HCT116 (cell line): ENCODE results near the gene ANKRD39.

ENCODE experiments used
- CTCF ChIP-seq, 3 experiments: fragments of 200-600 bp in 1 of 3; sonication (generic) in 1 of 3; IDR thresholded peaks in 2 of 3; conservative IDR thresholded peaks in 1 of 3; 2 replicates each; pipeline ENCODE4 v1.5.1; 2012 to 2017; ENCODE audit warnings: low read depth in 2 of 3, low read length in 2 of 3, antibody characterized with exemption in 1 of 3, borderline replicate concordance in 1 of 3, control low read depth in 1 of 3, mild to moderate bottlenecking in 1 of 3, mixed read lengths in 1 of 3, mixed run types in 1 of 3, moderate library complexity in 1 of 3; ENCODE audit not compliant: insufficient read depth in 1 of 3
- FOSL1 ChIP-seq: IDR thresholded peaks from 2 replicates; pipeline ENCODE4 v1.6.1; 2012; ENCODE audit warnings: low read depth
- POLR2AphosphoS5 ChIP-seq: IDR thresholded peaks from 2 replicates; pipeline ENCODE4 v1.6.1; 2011; ENCODE audit warnings: mild to moderate bottlenecking, low read depth, low read length, moderate library complexity
- ZFX ChIP-seq: fragments of 450-650 bp; IDR thresholded peaks from 2 replicates; pipeline ENCODE4 v1.6.1; 2017

- TF ChIP-seq CTCF (IDR thresholded peaks at IDR 0.05 in 2 of 3, conservative IDR thresholded peaks at IDR 0.05 in 1 of 3; ENCODE audit: borderline replicate concordance in 1 of 3, insufficient read depth in 1 of 3, low read depth in 2 of 3, low read length in 2 of 3) (no peak), POLR2AphosphoS5 (no peak), ZFX (no peak), FOSL1 (no peak)
These were observed 36.6 kb downstream of the ANKRD39 start for GRCh38 chr2:96821113-96821675.
